HepG2 (cell line): ENCODE measurements around the gene MRPL38. TPM values are rescaled to one million over a fixed set of nuclear protein-coding genes. Genes with fewer than 3 reads are reported as not detected.

Source experiments
- BCL6 ChIP-seq: IDR thresholded peaks from 2 replicates; pipeline ENCODE4 v1.6.1; 2016; ENCODE audit warnings: missing genetic modification reagents, missing compliant biosample characterization
- HIVEP1 ChIP-seq: sonication (generic); formaldehyde crosslinking; IDR thresholded peaks from 2 replicates; pipeline ENCODE4 v1.4.0; 2020; ENCODE audit warnings: mild to moderate bottlenecking, missing genetic modification reagents
- HMGXB4 ChIP-seq, 2 experiments: sonication (generic) in 1 of 2; formaldehyde crosslinking in 1 of 2; IDR thresholded peaks; 2 replicates each; pipeline versions ENCODE4 v1.4.0 to v1.6.1; 2018 to 2020; ENCODE audit warnings: missing genetic modification reagents in 2 of 2, borderline replicate concordance in 1 of 2, low read depth in 1 of 2, mild to moderate bottlenecking in 1 of 2, missing biosample characterization in 1 of 2
- POGZ ChIP-seq: sonication (generic); formaldehyde crosslinking; IDR thresholded peaks from 2 replicates; pipeline ENCODE4 v1.4.0; 2020; ENCODE audit warnings: mild to moderate bottlenecking, missing genetic modification reagents
- SP5 ChIP-seq: IDR thresholded peaks from 2 replicates; pipeline ENCODE4 v1.6.1; 2016; ENCODE audit warnings: low read depth, borderline replicate concordance
- TAF15 ChIP-seq: fragments of 200-400 bp; formaldehyde crosslinking; IDR thresholded peaks from one replicate; pipeline ENCODE4 v1.6.1; 2018; ENCODE audit warnings: mild to moderate bottlenecking, low read depth, low read length; ENCODE audit not compliant: poor library complexity, severe bottlenecking
- ZBTB40 ChIP-seq, 2 experiments: fragments of 450-650 bp in 1 of 2; sonication (generic) in 1 of 2; formaldehyde crosslinking in 1 of 2; IDR thresholded peaks; 2 replicates each; pipeline versions ENCODE4 v1.6.1 to v1.8.0; 2016 to 2022; ENCODE audit warnings: antibody characterized with exemption in 1 of 2, mild to moderate bottlenecking in 1 of 2, missing genetic modification reagents in 1 of 2
- ZNF234 ChIP-seq: sonication (generic); formaldehyde crosslinking; conservative IDR thresholded peaks from 2 replicates; pipeline ENCODE4 v1.5.1; 2020; ENCODE audit warnings: mild to moderate bottlenecking, missing genetic modification reagents
- ZNF280D ChIP-seq: sonication (generic); formaldehyde crosslinking; IDR thresholded peaks from 2 replicates; pipeline ENCODE4 v1.5.1; 2020; ENCODE audit warnings: mild to moderate bottlenecking, missing genetic modification reagents
- ZNF446 ChIP-seq: sonication (generic); formaldehyde crosslinking; IDR thresholded peaks from 2 replicates; pipeline ENCODE4 v1.5.0; 2020; ENCODE audit warnings: mild to moderate bottlenecking, missing genetic modification reagents
- ZNF501 ChIP-seq: sonication (generic); formaldehyde crosslinking; IDR thresholded peaks from 2 replicates; pipeline ENCODE4 v1.5.1; 2020; ENCODE audit warnings: mild to moderate bottlenecking, moderate library complexity, missing genetic modification reagents
- ZNF674 ChIP-seq: sonication (generic); formaldehyde crosslinking; IDR thresholded peaks from 2 replicates; pipeline ENCODE4 v1.5.0; 2020; ENCODE audit warnings: low read depth, mild to moderate bottlenecking, missing genetic modification reagents
- polyA plus RNA-seq, 8 experiments: library from polyadenylated mRNA; depleted of rRNA in 3 of 8; stranded (reverse) in 7 of 8; unstranded in 1 of 8; fragments of >200 nt; fragmentation: Illumina TruSeq in 4 of 8; extraction: Trizol in 4 of 8; gene quantifications; 2 replicates each; pipeline versions ENCODE4 v1.2.1 to v1.2.3, GENCODE V29; 2011 to 2016; ENCODE audit warnings: low read depth in 4 of 8, missing spikeins in 1 of 8, mixed read lengths in 1 of 8; ENCODE audit not compliant: insufficient read depth in 1 of 8
- total RNA-seq, 5 experiments: library from RNA; depleted of rRNA; stranded (reverse); fragments of >200 nt; fragmentation: Illumina TruSeq; extraction: Trizol; gene quantifications; 2 replicates each; pipeline ENCODE4 v1.2.3, GENCODE V29; 2016; ENCODE audit warnings: low read depth in 1 of 5

MRPL38 gene
- total and polyA plus RNA-seq, 2 of the 13 experiments (the other 11 are each of a cell fraction or from before 2014, with no cell fraction given) = 83.7 to 125 TPM

- TF ChIP-seq POGZ (CRISPR knock-in tag) (no peak), SP5 (CRISPR knock-in tag) (peak; percentile 43; the same call in 1 of the 2 replicates), HMGXB4 (CRISPR knock-in tag; IDR thresholded peaks at IDR 0.05; ENCODE audit: borderline replicate concordance in 1 of 2, low read depth in 1 of 2) (no peak), ZNF280D (CRISPR knock-in tag) (no peak), ZNF446 (CRISPR knock-in tag) (no peak), ZNF234 (CRISPR knock-in tag) (no peak), TAF15 (no peak), ZNF501 (no peak), ZNF674 (CRISPR knock-in tag) (no peak), HIVEP1 (CRISPR knock-in tag) (no peak), BCL6 (CRISPR knock-in tag) (no peak), ZBTB40 (IDR thresholded peaks at IDR 0.05) (no peak), ZBTB40 (CRISPR knock-in tag; IDR thresholded peaks at IDR 0.05) (no peak)
Observed at GRCh38 chr17:75914643-75915267, 10.1 kb upstream of the MRPL38 start (continued).
